GM12865 (cell line): ENCODE results near the gene SLC6A2.

Experiments used
- DNase-seq: peaks from one replicate; pipeline ENCODE4 v3.0.0; 2010; ENCODE audit warnings: low read depth
- H3K4me3 ChIP-seq: 2 replicates; pipeline ENCODE4 v1.5.1; 2011; ENCODE audit warnings: mild to moderate bottlenecking, low read depth, low read length, control low read depth
- TF ChIP-seq, protein P1 (sequence below): IDR thresholded peaks from 2 replicates; pipeline ENCODE4 v1.5.1; 2011; ENCODE audit warnings: low read length, control low read depth, low read depth, inconsistent platforms; ENCODE audit not compliant: insufficient read depth; ENCODE audit errors: missing control alignments

The SLC6A2 gene

GRCh38 chr16:55623640-55624039 lies 32.1 kb upstream of the SLC6A2 start:
- TF ChIP-seq, protein P1, sequence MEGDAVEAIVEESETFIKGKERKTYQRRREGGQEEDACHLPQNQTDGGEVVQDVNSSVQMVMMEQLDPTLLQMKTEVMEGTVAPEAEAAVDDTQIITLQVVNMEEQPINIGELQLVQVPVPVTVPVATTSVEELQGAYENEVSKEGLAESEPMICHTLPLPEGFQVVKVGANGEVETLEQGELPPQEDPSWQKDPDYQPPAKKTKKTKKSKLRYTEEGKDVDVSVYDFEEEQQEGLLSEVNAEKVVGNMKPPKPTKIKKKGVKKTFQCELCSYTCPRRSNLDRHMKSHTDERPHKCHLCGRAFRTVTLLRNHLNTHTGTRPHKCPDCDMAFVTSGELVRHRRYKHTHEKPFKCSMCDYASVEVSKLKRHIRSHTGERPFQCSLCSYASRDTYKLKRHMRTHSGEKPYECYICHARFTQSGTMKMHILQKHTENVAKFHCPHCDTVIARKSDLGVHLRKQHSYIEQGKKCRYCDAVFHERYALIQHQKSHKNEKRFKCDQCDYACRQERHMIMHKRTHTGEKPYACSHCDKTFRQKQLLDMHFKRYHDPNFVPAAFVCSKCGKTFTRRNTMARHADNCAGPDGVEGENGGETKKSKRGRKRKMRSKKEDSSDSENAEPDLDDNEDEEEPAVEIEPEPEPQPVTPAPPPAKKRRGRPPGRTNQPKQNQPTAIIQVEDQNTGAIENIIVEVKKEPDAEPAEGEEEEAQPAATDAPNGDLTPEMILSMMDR = no peak
- no peak for DNase-seq
- H3K4me3 ChIP-seq = no peak overlapping the region

DNA sequence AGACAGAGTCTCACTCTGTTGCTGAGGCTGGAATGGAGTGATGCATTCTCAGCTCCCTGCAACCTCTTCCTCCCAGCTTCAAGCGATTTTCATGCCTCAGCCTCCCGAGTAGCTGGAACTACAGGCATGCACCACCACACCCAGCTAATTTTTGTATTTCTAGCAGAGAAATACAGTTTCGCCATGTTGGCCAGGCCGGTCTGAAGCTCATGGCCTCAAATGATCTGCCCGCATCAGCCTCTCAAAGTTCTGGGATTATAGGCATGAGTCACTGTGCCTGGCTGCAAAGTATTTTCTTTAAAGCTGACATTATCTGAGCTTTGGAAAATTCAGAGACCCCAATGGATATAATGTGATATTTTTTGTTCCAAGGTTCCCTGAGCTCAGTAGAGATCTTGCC lies 31.1 kb upstream of the SLC6A2 start:
- TF ChIP-seq, protein P1 = no peak
- H3K4me3 ChIP-seq = no peak overlapping the region
- DNase-seq = no peak

- TF ChIP-seq, protein P1 = no peak
- DNase-seq = no peak
- H3K4me3 ChIP-seq = no peak overlapping the region
Observed at GRCh38 chr16:55625843-55626242, 29.9 kb upstream of the SLC6A2 start.

DNA sequence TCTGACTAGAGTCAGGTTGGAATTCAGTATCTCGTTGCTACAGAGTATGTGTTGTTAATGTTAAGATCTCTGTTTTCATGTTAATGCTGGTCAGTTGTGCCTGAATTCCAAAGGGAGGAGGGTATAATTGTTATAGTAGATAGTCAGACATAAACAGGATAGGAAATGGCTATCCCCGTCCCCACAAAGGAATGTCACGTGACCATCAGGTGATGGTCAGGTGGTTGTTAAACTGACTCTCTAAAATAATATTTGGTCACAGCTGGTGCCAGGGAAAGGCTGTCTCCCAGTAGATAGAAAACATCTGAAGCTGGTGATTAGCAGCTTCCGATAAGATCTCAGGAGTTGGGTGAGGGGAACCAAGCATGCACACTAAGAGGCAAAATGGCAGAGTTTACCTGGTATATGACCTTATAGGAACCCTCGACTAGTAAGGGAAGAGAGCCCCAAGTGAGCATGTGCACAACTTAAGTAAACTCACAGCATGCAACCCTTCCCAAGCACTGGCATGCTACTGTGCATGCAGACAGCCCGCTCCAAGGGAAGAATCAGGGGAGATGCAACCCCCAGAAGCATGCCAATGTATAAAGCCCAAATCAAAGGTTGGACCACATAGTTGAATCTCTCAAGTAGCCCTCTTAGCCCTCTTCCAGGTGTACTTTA lies 27.4 kb upstream of the SLC6A2 start:
- DNase-seq = no peak
- TF ChIP-seq, protein P1 = no peak
- no peak overlapping the region for H3K4me3 ChIP-seq

- no peak overlapping the region for H3K4me3 ChIP-seq
- DNase-seq = no peak
- TF ChIP-seq, protein P1 = no peak
Observed at GRCh38 chr16:55630774-55631173, 25.0 kb upstream of the SLC6A2 start.

GRCh38 chr16:55632259-55632658 lies 23.5 kb upstream of the SLC6A2 start:
- TF ChIP-seq, protein P1 = no peak
- no peak overlapping the region for H3K4me3 ChIP-seq
- no peak for DNase-seq

DNA sequence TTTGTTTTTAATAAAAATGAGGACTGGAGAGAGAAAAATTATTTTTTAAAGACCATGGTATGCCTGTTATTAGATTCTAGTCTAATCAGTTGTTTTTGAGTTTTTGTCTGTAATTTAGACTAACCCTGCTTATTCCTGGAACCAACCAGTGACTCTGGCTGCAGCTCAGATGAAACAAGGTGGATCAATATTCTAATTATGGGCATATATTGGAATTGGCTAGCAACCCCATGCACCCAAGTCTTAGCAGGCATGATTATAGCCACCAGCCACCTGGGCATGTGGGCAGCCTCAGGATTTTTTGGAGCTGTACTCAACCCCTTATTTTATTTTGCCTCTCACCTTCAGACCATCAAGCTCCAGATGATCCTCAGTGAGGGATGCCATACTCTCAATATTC lies 21.6 kb upstream of the SLC6A2 start:
- TF ChIP-seq, protein P1 = no peak
- no peak for DNase-seq
- H3K4me3 ChIP-seq = no peak overlapping the region
